NB4 (cell line): ENCODE measurements around the gene MGMT.

Source experiments
- MAX ChIP-seq: IDR thresholded peaks from 2 replicates; pipeline ENCODE4 v1.6.1; 2011; ENCODE audit warnings: low read depth, low read length
- TF ChIP-seq, protein P1 (sequence below): IDR thresholded peaks from one replicate; pipeline ENCODE4 v1.5.1; 2012; ENCODE audit warnings: low read depth, low read length

DNA sequence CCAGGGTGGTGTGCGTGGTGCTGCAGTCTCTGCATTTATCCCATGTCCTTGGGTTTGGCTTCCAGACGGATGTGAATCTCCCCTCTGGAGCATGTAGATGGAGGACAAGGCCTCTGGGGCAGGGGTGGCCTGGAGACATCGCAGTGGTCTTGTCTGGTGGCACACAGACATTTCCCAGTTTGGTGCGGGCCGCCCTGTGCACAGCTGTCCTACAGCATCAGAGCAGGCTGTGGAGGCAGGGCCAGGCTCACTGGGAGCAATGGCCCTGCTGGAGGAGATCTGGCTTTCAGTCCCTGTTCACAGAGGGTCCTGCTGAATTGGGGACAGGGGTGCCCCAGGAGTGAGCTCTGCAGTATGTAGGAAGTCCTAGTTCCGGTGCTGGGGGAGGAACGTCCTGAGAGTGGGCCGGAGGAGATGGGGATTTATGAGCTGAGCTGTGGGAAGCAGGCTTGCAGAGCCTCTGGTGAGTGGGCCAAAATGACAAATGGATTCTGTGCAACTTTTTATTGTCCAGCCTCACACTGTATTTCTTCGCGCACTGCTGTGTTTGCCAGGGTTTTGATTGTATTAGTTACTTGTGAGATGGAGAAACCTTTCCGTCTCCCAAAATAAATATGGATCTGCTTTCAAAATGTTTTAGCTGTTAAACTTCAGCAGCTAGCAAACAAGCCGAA lies 40.3 kb downstream of the MGMT start:
- TF ChIP-seq, protein P1, sequence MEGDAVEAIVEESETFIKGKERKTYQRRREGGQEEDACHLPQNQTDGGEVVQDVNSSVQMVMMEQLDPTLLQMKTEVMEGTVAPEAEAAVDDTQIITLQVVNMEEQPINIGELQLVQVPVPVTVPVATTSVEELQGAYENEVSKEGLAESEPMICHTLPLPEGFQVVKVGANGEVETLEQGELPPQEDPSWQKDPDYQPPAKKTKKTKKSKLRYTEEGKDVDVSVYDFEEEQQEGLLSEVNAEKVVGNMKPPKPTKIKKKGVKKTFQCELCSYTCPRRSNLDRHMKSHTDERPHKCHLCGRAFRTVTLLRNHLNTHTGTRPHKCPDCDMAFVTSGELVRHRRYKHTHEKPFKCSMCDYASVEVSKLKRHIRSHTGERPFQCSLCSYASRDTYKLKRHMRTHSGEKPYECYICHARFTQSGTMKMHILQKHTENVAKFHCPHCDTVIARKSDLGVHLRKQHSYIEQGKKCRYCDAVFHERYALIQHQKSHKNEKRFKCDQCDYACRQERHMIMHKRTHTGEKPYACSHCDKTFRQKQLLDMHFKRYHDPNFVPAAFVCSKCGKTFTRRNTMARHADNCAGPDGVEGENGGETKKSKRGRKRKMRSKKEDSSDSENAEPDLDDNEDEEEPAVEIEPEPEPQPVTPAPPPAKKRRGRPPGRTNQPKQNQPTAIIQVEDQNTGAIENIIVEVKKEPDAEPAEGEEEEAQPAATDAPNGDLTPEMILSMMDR = no peak
- TF ChIP-seq MAX = no peak
